Measurements from ENCODE around the gene GUK1.

GUK1 gene

DNA sequence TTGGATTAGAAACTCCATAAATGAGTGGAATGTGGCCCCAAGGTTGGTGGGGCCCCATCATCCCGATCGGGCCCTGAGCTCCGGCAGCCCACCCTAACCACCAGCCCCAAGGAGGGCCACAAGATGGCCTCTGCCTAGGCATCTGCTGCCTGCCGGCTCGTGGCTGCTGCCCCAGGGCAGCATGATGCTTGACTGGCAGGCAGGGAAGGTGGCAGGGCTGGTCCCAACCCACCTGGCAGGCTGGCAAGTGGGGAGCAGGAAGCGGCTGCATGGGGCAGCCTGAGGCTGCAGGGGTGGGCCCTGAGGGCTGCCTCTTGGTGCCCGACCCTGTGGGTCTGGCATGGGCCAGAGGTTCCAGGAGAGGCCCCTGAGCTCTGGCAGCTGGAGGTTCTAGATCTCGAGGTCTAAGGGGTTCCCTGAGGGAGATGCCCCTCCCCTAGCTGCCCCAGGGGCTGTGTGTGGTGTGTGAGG, 8.9 kb downstream of the GUK1 start:
- in situ Hi-C loops (cut with MboI; ENCODE audit: low sequenced_read_pairs), result no loop called here

DNA sequence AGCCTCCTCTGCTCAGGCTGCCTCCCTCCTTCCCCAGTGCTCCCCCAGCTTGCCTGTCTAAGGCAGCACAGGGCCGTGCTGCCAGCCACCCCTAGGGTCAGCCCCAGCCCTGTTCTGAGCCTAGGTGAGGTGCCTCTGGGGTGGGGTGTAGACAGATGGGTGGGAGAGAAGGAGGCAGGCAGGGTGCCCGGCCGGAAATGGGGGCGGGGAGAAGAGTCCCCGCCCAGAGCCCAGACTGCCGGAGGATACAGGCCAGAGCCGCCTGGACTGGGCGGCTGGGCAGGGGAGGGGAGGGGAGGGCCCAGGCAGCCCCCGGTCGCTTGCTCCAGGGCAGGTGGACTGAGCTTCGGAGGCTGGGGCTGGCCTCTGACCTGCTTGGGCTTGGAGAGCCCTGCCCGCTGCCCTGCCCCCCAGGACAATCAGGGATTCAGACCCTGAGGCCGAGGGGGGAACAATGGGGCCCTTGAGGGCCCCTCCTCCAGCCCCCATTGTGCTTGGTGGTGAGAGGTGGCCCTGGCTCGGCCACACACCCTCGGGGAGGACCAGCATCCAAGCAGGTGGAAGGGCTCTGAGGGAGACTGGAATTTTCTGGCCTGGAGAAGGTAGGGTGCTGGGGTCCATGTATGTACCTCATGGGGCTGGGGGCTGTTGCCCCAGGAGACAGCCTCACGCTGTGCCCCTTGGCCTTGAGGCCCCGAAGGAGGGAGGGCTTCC, 9.5 kb downstream of the GUK1 start, which contains the start of gene GJC2:
TSS of gene GJC2 (plus strand) at position 525 of the 714 bp plus-strand sequence. CDS start 7,829 bp downstream, outside the sequence.
- in situ Hi-C loops (cut with MboI; ENCODE audit: low sequenced_read_pairs), result no loop called here

DNA sequence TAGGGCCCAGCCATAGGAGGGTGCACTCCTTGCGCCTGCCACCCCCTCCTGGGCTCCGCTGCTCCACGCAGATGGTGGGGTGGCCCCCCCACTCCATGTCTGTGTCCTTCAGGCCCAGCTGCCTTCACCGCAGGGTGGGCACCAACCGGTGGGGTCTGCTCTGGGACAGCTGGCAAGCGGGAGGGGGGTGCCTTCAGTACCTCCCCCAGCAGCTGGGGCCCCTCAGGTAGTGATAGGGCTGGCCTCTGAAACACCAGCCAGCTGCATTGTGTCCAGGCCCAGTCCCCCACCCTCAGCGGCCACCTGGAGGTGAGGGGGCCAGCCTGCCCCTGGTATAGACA, 10.0 kb downstream of the GUK1 start:
- in situ Hi-C loops (cut with MboI; ENCODE audit: low sequenced_read_pairs), result no loop called here

DNA sequence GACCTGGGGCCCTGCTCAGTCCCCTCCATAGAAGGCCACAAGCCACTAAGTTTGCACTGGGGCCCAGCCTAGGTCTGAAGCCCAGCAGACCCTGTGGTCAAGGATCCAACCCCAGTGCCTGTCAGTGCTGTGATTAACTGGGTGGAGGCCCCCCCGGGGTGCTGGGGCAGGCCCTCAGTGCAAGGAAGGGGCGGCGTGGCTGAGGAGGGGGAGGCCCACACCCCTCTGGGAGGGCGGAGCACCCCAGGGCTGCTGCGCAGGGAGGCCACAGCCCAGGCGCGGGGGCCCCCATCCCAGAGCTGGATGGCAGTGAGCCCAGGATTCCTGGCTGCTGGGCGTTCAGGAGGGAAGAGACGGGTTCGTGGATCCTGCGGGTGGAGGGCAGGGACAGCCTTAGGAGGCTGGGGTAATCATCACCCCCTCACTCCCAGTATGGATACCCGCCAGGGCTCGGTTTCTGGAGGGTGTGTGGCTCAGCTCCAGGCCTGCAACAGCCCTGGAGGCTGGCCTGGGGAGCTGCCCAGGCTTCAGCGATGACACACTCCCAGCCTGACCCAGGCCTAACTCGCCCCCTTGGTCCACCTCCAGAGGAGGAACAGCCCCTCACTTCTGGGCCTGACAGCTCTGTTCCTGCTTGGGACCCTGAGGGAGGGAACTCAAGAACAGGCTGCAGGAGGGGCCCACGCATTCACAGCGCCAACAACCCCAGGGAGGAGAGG, 10.5 kb downstream of the GUK1 start:
- in situ Hi-C loops (cut with MboI; ENCODE audit: low sequenced_read_pairs), result no loop called here

DNA sequence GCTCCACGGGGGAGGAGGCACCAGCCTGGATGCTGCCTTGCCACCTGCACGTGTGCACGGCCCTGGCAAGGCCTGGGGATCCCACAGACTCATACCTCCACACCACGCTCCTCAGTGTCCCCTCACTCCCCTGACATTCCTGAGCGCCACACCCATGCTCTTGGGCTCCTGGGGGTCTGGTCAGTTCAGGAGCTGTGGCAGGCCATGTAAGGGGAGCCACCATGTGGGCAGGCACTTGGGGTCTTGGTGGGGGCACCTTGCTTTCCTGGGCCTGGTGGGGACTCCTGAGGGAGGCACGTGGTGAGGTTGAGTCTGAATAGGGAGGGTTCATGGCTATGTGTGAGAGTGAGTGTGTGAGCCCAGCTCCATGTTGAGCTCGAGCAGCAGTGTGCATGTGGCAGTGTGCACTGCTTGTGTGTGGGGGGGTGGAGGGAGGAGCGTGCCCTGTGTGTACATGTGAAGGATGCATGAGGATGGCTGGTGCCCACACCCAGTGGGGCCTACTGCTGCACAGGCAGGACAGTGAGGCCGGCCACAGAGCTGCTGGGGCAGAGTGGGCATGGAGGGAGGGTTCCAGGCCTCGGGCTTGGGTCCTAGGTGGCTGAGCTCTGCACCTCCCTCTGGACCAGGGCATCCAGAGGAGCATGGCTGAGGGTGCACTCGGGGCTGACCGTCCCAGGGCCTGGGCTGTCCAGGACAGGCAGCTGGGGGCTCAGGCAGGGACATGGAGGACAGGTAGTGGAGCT, 11.3 kb downstream of the GUK1 start:
- in situ Hi-C loops (cut with MboI; ENCODE audit: low sequenced_read_pairs), result no loop called here

DNA sequence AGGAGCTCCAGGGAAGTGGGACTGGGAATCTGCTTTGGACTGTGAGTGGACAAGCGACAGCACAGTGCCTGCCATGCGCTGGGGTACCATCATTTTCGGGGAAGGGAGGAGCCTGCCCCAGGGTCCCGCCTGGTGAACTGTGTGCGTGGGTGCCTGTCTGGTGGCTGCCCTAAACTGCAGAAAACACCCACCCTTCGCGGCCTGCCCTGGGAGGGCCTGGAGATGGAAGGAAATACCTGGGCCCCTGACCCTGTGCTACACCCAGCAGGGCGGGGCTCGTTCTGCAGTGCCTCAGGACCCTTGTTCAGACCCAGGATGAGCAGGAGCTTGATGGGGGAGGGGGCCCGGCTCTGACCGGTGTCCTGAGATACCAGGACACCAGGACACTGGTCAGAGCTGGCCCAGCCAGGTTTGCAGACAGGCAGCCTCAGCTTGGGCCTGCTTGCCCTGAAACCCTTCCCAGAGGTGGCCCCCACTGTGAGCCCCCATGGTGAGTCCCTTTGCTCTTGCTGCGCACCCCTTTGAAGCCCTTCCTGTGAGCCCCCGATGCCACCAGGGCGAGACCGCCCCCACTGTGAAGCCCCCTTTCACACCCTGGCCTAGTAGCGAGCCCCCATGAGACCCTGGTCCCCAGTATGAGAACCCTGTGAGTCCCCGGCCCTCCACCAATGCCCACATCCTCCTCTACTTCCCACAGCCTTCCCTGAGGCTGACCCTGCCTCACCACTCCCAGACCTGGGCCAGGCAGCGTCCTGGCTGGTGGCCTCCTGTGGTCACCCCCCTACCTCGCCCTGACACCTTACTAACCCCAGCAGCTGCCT, 12.2 kb downstream of the GUK1 start:
- in situ Hi-C loops (cut with MboI; ENCODE audit: low sequenced_read_pairs), result no loop called here

DNA sequence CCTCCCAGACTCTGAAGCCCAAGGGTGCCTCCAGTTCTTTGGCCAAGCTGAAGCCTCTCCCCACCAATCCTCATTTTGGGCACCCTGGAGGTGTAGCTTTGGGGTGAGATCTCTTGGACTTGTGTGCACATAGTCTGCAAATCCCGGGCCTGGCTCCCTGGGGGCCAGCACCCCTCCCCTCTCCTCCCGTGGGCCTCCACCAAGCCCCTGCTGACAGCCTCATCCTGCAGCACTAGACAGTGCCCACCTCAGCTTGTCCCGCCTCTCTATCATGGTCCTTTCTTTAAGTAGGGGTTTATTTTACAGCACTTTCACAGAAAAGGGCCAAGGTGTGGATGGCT, 12.8 kb downstream of the GUK1 start:
- in situ Hi-C loops (cut with MboI; ENCODE audit: low sequenced_read_pairs), result no loop called here

DNA sequence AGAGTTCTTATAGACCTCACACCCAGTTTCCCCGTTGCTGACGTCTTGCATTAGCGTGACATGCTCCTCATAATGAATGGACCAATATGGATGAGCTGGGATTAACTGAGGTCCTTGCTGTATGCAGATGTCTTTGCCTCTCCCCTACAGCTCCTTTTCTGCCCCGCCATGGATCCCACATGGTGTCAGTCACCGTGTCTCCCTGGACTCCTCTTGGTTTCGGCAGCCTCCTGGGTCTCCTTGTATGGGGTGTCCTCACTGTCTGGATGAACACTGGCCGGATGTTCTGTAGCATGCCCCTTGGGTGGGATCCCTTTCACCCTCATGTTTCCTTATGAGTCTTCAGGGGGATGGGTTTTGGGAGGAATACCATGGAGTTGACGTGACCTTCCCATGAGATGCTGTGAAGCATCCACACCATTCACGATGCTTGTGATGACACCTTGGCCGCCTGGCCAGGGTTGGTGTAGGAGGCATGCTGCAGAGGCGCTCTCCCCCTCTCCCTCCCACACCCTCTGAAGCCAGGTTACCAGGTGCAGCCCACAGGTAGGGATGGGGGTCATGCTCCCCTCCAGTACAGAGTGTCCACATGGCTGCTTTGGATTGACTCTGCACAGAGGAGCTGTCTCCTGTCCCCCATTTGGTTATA, 14.1 kb downstream of the GUK1 start:
- in situ Hi-C loops (cut with MboI; ENCODE audit: low sequenced_read_pairs), result no loop called here

DNA sequence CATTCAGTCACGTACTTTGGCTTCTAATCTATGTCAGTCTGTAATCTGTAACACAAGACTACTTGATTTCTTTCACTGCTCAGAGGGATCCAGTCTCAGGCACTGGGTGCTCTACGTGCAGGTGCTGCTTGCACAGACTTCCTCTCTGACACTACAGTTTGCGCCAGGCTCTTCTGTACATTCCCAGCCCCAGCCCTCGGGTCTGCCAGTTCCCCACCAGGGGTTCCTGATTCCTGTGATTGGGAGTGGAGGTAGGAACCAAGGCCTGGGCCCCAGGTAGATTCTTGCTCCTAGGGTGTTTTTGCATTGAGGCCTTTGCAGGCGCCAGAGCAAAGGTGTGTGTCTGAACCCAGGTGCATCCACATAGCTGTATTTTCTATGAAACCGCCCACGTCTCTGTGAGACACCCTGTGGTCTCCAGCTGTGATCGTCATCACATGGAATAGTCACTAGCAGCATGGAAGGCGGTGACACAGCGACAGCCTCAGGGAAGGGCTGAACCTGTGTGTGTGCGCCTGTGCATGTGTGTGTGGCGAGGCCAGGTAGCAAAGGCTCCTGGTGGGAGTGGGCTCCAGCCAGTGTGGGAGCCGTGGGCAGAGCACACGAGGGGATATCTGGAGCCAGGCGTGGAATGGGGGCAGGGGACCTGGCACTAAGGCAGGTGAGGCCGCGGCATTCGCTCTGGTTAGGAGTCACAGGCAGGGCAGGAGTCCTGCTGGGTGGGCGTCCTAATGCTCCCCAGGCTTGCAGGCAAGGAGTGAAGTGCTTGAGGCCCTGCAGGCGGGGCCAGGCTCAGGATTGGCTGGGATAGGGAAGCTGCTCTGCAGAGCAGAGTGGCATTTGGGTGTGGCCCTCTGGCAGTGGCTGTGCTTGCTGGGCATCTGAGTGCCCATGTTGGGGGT, 14.8 kb downstream of the GUK1 start:
- in situ Hi-C loops (cut with MboI; ENCODE audit: low sequenced_read_pairs), result no loop called here

DNA sequence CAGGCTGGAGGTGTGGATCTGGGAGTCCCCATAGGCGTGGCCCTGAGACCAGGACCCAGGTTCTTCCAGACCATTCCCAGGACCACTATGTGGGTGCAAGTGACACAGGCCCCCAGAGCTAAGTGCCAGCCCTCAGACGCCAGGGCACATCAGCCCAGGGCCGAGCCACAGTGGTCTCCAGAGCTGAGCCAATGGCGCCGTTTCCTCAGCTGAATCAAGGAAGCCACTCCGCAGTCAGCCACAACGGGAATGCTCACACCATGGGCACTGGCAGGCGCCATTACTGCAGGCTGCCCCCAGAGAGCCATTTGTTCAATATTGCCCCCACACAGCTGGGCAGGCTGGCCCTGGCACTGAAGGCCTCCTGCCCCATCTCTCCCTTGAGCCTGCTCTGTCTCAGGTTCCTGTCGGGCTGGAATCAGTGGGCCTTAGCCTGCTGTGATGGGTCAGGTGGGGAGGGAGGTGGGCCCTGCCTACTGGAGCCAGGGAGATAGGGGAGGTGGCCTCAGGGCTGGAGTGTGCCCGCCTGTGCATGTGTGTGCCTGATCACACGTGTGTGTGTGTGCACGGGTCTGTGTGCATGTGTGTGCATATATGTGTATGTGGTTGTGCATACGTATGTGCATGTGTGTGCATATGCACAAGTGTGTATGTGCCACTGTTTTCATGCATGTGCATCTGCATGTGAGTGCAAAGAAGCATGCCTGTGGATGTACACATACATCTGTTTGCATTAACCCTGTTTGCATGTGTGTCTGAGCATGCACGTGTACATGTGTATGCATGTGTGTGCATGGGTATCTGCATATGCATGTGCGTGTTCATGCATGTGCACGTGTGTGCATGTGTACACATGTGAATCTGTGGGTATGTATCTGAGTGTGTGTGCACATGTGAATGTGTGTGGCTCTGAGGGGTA, 15.8 kb downstream of the GUK1 start:
- in situ Hi-C loops (cut with MboI; ENCODE audit: low sequenced_read_pairs), result no loop called here

DNA sequence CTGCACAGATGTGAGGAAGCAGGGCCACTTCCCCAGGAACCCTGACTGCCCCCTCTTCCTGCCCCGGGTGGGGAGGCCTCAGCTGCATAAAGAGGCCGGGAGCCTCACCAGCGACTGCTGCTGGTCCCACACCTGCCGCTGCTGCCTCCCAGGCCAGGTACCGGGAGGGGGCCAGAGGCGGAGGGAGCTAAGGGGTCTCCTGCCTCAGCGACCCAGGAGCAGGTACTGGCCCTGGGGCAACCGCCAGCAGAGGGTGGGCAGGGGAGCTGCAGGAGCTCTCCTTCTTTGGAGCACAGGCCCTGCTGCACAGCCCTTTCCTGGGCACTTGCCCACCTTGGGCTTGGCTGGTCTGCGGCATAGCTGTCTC, 16.4 kb downstream of the GUK1 start:
- in situ Hi-C loops (cut with MboI; ENCODE audit: low sequenced_read_pairs), result no loop called here

DNA sequence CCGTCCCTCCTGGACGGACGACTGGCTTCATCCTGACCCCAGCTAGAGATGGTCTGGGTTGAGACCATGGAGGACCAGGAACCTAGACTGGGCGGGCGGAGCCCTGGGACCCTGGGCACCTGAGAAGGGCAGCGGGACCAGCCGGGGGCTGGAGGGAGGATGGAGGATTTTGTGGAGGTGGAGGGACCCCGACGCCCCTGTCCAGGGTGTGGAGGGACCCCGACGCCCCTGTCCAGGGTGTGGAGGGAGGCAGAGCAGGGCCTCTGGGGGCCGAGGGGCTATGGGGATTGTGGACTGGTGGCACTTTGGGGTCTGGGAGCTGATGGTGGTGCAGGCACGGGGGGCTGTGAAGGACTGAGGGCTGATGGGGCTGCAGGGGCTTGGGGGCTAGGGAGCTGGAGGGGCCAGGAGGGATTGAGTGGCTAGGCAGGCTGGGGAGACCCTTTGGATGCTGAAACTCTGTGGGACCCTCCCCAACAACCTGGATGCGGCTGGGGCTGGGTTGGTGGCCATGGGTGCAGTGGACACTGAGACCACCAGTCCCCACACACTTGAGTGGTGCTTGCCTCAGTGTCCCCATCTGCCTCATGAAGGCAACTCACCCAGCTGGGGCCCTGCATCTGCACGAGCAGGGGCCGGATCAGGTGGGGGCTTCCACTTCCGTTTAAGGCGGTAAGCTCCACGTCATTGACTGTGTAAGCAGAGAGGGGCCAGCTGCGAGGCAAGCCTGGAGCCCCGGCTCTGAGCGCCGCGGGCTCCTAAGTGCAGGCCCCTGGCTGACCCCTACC, 17.1 kb downstream of the GUK1 start:
- in situ Hi-C loops (cut with MboI; ENCODE audit: low sequenced_read_pairs), result no loop called here

DNA sequence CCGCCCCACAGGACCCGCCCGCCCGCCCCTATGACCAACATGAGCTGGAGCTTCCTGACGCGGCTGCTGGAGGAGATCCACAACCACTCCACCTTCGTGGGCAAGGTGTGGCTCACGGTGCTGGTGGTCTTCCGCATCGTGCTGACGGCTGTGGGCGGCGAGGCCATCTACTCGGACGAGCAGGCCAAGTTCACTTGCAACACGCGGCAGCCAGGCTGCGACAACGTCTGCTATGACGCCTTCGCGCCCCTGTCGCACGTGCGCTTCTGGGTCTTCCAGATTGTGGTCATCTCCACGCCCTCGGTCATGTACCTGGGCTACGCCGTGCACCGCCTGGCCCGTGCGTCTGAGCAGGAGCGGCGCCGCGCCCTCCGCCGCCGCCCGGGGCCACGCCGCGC, 17.6 kb downstream of the GUK1 start:
- in situ Hi-C loops (cut with MboI; ENCODE audit: low sequenced_read_pairs), result no loop called here

DNA sequence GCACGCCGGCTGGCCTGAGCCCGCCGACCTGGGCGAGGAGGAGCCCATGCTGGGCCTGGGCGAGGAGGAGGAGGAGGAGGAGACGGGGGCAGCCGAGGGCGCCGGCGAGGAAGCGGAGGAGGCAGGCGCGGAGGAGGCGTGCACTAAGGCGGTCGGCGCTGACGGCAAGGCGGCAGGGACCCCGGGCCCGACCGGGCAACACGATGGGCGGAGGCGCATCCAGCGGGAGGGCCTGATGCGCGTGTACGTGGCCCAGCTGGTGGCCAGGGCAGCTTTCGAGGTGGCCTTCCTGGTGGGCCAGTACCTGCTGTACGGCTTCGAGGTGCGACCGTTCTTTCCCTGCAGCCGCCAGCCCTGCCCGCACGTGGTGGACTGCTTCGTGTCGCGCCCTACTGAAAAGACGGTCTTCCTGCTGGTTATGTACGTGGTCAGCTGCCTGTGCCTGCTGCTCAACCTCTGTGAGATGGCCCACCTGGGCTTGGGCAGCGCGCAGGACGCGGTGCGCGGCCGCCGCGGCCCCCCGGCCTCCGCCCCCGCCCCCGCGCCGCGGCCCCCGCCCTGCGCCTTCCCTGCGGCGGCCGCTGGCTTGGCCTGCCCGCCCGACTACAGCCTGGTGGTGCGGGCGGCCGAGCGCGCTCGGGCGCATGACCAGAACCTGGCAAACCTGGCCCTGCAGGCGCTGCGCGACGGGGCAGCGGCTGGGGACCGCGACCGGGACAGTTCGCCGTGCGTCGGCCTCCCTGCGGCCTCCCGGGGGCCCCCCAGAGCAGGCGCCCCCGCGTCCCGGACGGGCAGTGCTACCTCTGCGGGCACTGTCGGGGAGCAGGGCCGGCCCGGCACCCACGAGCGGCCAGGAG, 18.3 kb downstream of the GUK1 start:
- in situ Hi-C loops (cut with MboI; ENCODE audit: low sequenced_read_pairs), result no loop called here

DNA sequence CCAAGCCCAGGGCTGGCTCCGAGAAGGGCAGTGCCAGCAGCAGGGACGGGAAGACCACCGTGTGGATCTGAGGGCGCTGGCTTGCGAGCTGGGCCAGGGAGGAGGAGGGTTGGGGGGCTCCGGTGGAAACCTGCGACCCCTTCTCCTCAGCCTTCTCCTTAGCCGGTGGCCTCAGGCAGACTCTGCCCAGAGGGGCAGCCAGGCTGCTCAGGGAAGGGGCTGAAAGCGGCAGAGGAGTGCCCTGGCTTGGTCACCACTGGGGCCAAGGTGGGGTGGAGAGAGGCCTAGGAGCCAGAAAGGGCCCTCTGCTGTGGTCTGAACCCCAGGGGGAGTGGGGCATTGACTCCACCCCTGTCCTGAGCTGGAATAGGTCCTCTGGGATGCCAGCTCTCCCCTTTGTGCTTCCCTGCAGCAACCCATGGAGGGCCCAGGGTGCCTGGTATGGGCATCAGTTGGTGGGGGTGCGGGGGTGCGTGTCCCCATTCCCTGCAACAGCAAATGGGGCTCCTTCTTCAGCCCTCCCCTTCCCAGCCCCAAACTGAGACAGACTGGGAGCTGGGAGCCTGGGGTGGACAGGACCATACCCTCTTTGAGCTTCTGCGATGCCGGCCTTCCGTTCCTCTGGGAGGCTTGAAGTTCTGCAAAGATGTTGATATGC, 19.1 kb downstream of the GUK1 start:
- in situ Hi-C loops (cut with MboI; ENCODE audit: low sequenced_read_pairs), result no loop called here

DNA sequence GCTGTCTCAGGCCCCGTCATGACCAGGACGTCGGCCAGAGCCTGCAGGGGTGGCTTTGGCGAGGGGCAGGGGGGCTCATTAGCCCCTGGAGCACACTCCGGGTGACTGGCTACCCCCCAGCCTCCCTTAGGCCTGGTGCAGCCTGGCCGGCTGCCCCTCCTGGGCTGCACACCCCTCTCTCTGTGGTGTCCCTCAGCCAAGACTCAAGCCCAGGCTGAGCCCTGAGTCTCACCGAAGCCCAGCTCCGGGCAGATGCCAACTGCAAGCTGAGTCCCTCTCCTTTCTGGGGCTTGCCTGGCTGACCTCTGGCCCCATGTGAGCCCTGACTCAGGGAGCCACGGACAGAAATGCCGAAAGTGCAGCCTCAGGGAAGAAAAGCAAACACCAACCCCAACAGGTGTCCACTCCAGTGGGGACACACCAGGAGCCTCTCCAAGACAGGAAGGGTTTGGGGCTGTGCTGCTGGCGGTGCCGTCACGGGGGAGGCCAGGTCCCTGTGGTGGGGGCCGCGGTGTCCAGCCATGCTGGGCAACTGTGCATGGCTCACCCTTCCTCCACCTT, 20.2 kb downstream of the GUK1 start:
- in situ Hi-C loops (cut with MboI; ENCODE audit: low sequenced_read_pairs), result no loop called here
